IMR-90 (cell line): Measurements from ENCODE around the gene FRG1. TPM values are rescaled to one million over a fixed set of nuclear protein-coding genes. Genes with fewer than 3 reads are reported as not detected.
"Not testable (repeated sequence)": the region's sequence is repeated elsewhere in the genome, so short reads cannot be mapped to it uniquely, and the experiment has no call there.

Experiments used
- ATAC-seq: fragments of 200-7000 bp; cut with Tn5 transposase; 2 replicates; pipeline ENCODE4 v1.9.1; 2020; ENCODE audit warnings: low read depth, mild to moderate bottlenecking, moderate library complexity
- BruUV-seq: library from RNA; stranded (reverse); fragments of 400-500 nt; replicated peaks from 2 replicates; lab custom pipeline; 2021; lab: Mats Ljungman, UMichigan
- CTCF ChIA-PET: fragments of 300-600 bp; formaldehyde crosslinking; extraction: SDS; loops from one replicate; lab custom pipeline; 2021; ENCODE audit warnings: antibody characterized with exemption; lab: Yijun Ruan, JAX
- POLR2A ChIA-PET: fragments of 300-600 bp; sonication (Branson Sonifier 250); formaldehyde crosslinking; loops from one replicate; lab custom pipeline; 2022; ENCODE audit warnings: antibody characterized with exemption; ENCODE audit not compliant: unreplicated experiment; lab: Charles Lee
- DNase-seq: peaks from one replicate; pipeline ENCODE4 v3.0.0; 2013
- H2AFZ ChIP-seq: replicated peaks from 2 replicates; pipeline ENCODE3; 2013; ENCODE audit warnings: low read length, mild to moderate bottlenecking; ENCODE audit not compliant: poor library complexity
- H2AK5ac ChIP-seq: 2 replicates; pipeline ENCODE4 v1.6.1; 2013; ENCODE audit warnings: low read depth, low read length, inconsistent platforms
- H2AK9ac ChIP-seq: replicated peaks from 2 replicates; pipeline ENCODE3; 2013; ENCODE audit warnings: mild to moderate bottlenecking, low read depth, low read length, moderate library complexity; ENCODE audit not compliant: poor library complexity
- H2BK120ac ChIP-seq: 2 replicates; pipeline ENCODE4 v1.6.1; 2013; ENCODE audit warnings: low read depth, low read length, inconsistent platforms
- H2BK15ac ChIP-seq: 3 replicates; pipeline ENCODE4 v1.6.1; 2013; ENCODE audit warnings: low read depth, low read length, inconsistent platforms
- H2BK20ac ChIP-seq: 2 replicates; pipeline ENCODE4 v1.6.1; 2013; ENCODE audit warnings: low read depth, mild to moderate bottlenecking, inconsistent platforms, low read length, moderate library complexity
- H2BK5ac ChIP-seq: 2 replicates; pipeline ENCODE4 v1.6.1; 2013; ENCODE audit warnings: mild to moderate bottlenecking, low read depth, low read length, inconsistent platforms; ENCODE audit not compliant: poor library complexity, severe bottlenecking
- H3K14ac ChIP-seq: replicated peaks from 2 replicates; pipeline ENCODE4 v1.6.1; 2013; ENCODE audit warnings: low read depth, low read length, inconsistent platforms
- H3K18ac ChIP-seq: 2 replicates; pipeline ENCODE4 v1.6.1; 2013; ENCODE audit warnings: low read depth, low read length, control low read depth
- H3K23ac ChIP-seq: 2 replicates; pipeline ENCODE4 v1.6.1; 2013; ENCODE audit warnings: low read depth, low read length, inconsistent platforms
- H3K27ac ChIP-seq: 2 replicates; pipeline ENCODE4 v1.5.1; 2013; ENCODE audit warnings: mild to moderate bottlenecking, control low read depth, low read length; ENCODE audit not compliant: insufficient read depth
- H3K27me3 ChIP-seq: 2 replicates; pipeline ENCODE4 v1.6.1; 2013; ENCODE audit warnings: low read length; ENCODE audit not compliant: control insufficient read depth, insufficient read depth
- H3K36me3 ChIP-seq: 2 replicates; pipeline ENCODE4 v1.6.1; 2013; ENCODE audit warnings: low read length, mixed read lengths; ENCODE audit not compliant: control insufficient read depth, insufficient read depth
- H3K4ac ChIP-seq: 2 replicates; pipeline ENCODE4 v1.6.1; 2013; ENCODE audit warnings: low read depth, low read length, inconsistent platforms
- H3K4me1 ChIP-seq: 2 replicates; pipeline ENCODE4 v1.6.1; 2013; ENCODE audit warnings: low read length, mixed read lengths; ENCODE audit not compliant: control insufficient read depth, insufficient read depth
- H3K4me2 ChIP-seq: 2 replicates; pipeline ENCODE4 v1.6.1; 2013; ENCODE audit warnings: low read depth, mild to moderate bottlenecking, control low read depth, low read length, moderate library complexity
- H3K4me3 ChIP-seq: 2 replicates; pipeline ENCODE4 v1.5.1; 2013; ENCODE audit warnings: low read depth, mild to moderate bottlenecking, control low read depth, low read length, moderate library complexity; ENCODE audit not compliant: insufficient read depth
- H3K56ac ChIP-seq: 2 replicates; pipeline ENCODE4 v1.6.1; 2013; ENCODE audit warnings: low read length, inconsistent platforms; ENCODE audit not compliant: insufficient read depth; ENCODE audit errors: extremely low read depth
- H3K79me1 ChIP-seq, 2 experiments: 2 replicates each; pipeline ENCODE4 v1.6.1; 2013; ENCODE audit warnings: low read length in 2 of 2, inconsistent platforms in 1 of 2, low read depth in 1 of 2
- H3K9ac ChIP-seq: 2 replicates; pipeline ENCODE4 v1.6.1; 2013; ENCODE audit warnings: low read depth, low read length, control low read depth
- H3K9me1 ChIP-seq: 2 replicates; pipeline ENCODE4 v1.6.1; 2013; ENCODE audit warnings: low read length, inconsistent platforms; ENCODE audit not compliant: insufficient read depth
- H3K9me3 ChIP-seq: 2 replicates; pipeline ENCODE4 v1.6.1; 2013; ENCODE audit warnings: low read length; ENCODE audit not compliant: control insufficient read depth, insufficient read depth
- H4K20me1 ChIP-seq: 2 replicates; pipeline ENCODE4 v1.6.1; 2013; ENCODE audit warnings: low read length, inconsistent platforms; ENCODE audit not compliant: insufficient read depth
- H4K5ac ChIP-seq: 2 replicates; pipeline ENCODE4 v1.6.1; 2013; ENCODE audit warnings: mild to moderate bottlenecking, low read depth, low read length, control low read depth
- H4K8ac ChIP-seq, 2 experiments: 2 replicates each; pipeline ENCODE4 v1.6.1; 2013; ENCODE audit warnings: low read depth in 2 of 2, low read length in 2 of 2, control low read depth in 1 of 2, inconsistent platforms in 1 of 2
- H4K91ac ChIP-seq: 2 replicates; pipeline ENCODE4 v1.6.1; 2013; ENCODE audit warnings: low read depth, low read length, inconsistent platforms; ENCODE audit not compliant: insufficient read depth
- BHLHE40 ChIP-seq: fragments of 150-350 bp; IDR thresholded peaks from 2 replicates; pipeline ENCODE4 v1.6.1; 2016; ENCODE audit warnings: mild to moderate bottlenecking, low read depth, low read length
- CTCF ChIP-seq: conservative IDR thresholded peaks from 2 replicates; pipeline ENCODE4 v1.5.1; 2012; ENCODE audit warnings: mild to moderate bottlenecking, low read depth, low read length, improper control_type of control experiment
- MAFK ChIP-seq: IDR thresholded peaks from 2 replicates; pipeline ENCODE4 v1.6.1; 2012; ENCODE audit warnings: low read depth, low read length, improper control_type of control experiment
- MAZ ChIP-seq: IDR thresholded peaks from 2 replicates; pipeline ENCODE4 v1.6.1; 2012; ENCODE audit warnings: low read depth, mild to moderate bottlenecking, low read length, improper control_type of control experiment, moderate library complexity, borderline replicate concordance
- RAD21 ChIP-seq: IDR thresholded peaks from 2 replicates; pipeline ENCODE4 v1.6.1; 2012; ENCODE audit warnings: low read length, improper control_type of control experiment
- RCOR1 ChIP-seq: IDR thresholded peaks from 2 replicates; pipeline ENCODE4 v1.6.1; 2012; ENCODE audit warnings: mild to moderate bottlenecking, low read length, improper control_type of control experiment; ENCODE audit not compliant: insufficient replicate concordance
- WGBS, 2 experiments: methylation state at CpG; one replicate each; pipeline versions ENCODE4 v1.1.5 to v1.1.7; 2013; ENCODE audit warnings: missing lambda C conversion rate in 2 of 2; ENCODE audit not compliant: insufficient read length in 1 of 2; ENCODE audit errors: extremely low coverage in 2 of 2; 5-methylcytosine and 5-hydroxymethylcytosine counted together
- dilution Hi-C: fragments of 300-500 bp; cut with HindIII; formaldehyde crosslinking; loops from one replicate; pipeline ENCODE4 v1.14.3; 2018; ENCODE audit warnings: low sequenced_read_pairs; ENCODE audit not compliant: unreplicated experiment
- in situ Hi-C: fragments of 300-500 bp; cut with MboI; formaldehyde crosslinking; loops from 3 replicates; pipeline ENCODE4 v1.14.3; 2019; ENCODE audit warnings: low sequenced_read_pairs, inconsistent platforms, mixed read lengths
- intact Hi-C: fragments of 100-400 bp; cut with micrococcal nuclease; formaldehyde crosslinking; loops from 2 replicates; pipeline ENCODE4 v1.10.0; 2022
- polyA plus RNA-seq, 3 experiments: library from polyadenylated mRNA; depleted of rRNA; stranded (reverse); fragments of >200 nt; gene quantifications; 2 replicates each; pipeline ENCODE4 v1.2.3, GENCODE V29; 2012; ENCODE audit warnings: low replicate concordance in 1 of 3
- total RNA-seq: library from RNA; depleted of rRNA; stranded (reverse); fragments of >200 nt; gene quantifications from 2 replicates; pipeline ENCODE4 v1.2.3, GENCODE V29; 2012

The FRG1 gene
- total and polyA plus RNA-seq, 2 of the 4 experiments (the other 2 are of a cell fraction) = 13.4 to 16.2 TPM

- ChIA-PET POLR2A (no interaction called here), CTCF (no interaction called here)
- dilution Hi-C loops = no loop called here
- no peak overlapping the region for H3K14ac ChIP-seq
- no peak for TF ChIP-seq RAD21
- no peak for TF ChIP-seq BHLHE40
- TF ChIP-seq RCOR1 = no peak
- no peak for TF ChIP-seq CTCF
- no peak for TF ChIP-seq MAZ
- TF ChIP-seq MAFK = no peak
- H4K5ac ChIP-seq = no peak overlapping the region
- in situ Hi-C loops = no loop called here
- no peak overlapping the region for H2BK20ac ChIP-seq
- no peak overlapping the region for H3K9ac ChIP-seq
- H2BK120ac ChIP-seq = no peak overlapping the region
- H3K4me3 ChIP-seq = no peak overlapping the region
- no peaks in the 10 kb centered on the region for H3K9me1 ChIP-seq
- H4K8ac ChIP-seq = no peak overlapping the region
- 41% methylated on average over 3 of the region's 8 CpGs; no CpG with 5 or more reads in 1 of the 2 experiments for WGBS, 2 experiments
- H3K4me2 ChIP-seq = no peak overlapping the region
- ATAC-seq = no peak
- H2AK9ac ChIP-seq = no peak overlapping the region
- no peak overlapping the region for H3K23ac ChIP-seq
- H3K4me1 ChIP-seq = no peaks in the 10 kb centered on the region
- H2BK5ac ChIP-seq = no peak overlapping the region
- DNase-seq = no peak
- H3K27ac ChIP-seq = no peak overlapping the region
- no peaks in the 10 kb centered on the region for H3K27me3 ChIP-seq
- no peak overlapping the region for H3K4ac ChIP-seq
- intact Hi-C loops = no loop called here
- H3K36me3 ChIP-seq = no peaks in the 10 kb centered on the region
- H4K20me1 ChIP-seq = no peaks in the 10 kb centered on the region
- H2AK5ac ChIP-seq = no peak overlapping the region
- no peak overlapping the region for H2BK15ac ChIP-seq
- BruUV-seq = no TSS peak
- no peak overlapping the region for H2AFZ ChIP-seq
- no peak overlapping the region for H4K91ac ChIP-seq
- no peak overlapping the region for H3K18ac ChIP-seq
- no peak overlapping the region for H3K56ac ChIP-seq
- no peaks in the 10 kb centered on the region for H3K79me1 ChIP-seq
- H3K9me3 ChIP-seq = no peaks in the 10 kb centered on the region
Measured at GRCh38 chr4:189981970-189982369, 41.3 kb downstream of the FRG1 start.

DNA sequence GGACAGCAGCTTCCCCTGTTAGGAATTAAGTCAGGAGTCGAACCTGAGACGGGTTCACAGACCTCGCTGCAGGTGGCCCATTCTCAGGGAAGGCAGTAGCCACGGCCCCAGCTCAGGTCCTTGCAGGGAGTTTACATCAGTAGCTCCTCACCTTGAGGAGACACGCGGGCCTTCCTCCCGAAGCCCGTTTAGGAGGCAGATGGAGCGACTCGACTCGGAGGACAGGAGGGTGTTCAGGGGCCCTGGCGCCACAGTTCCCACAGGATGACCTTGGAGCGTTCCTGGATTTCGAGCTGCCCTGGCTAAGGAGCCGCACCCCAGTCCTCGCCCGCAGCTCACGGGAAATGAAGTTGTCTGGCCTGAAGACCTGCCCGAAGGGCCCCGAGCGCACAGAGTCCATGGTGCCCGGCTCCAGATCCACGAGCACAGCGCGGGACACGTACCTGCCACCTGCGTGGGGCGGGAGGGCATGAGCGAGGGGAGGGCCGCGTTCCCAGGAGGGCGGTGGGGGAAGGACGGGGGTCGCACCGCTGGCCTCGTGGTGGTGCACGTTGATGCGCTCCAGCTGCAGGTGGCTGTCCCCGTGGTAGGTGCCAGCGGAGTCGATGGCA, 43.3 kb downstream of the FRG1 start:
- DNase-seq, intact Hi-C loops, H2BK15ac ChIP-seq: not testable (repeated sequence)

More for the DNA sequence above, 43.3 kb downstream of the FRG1 start:
- H3K27me3 ChIP-seq, H3K36me3 ChIP-seq, H3K9me3 ChIP-seq, H3K4me1 ChIP-seq, H3K27ac ChIP-seq, H3K14ac ChIP-seq, H3K9me1 ChIP-seq, H2AK5ac ChIP-seq, H2AK9ac ChIP-seq, H4K91ac ChIP-seq, ATAC-seq, H4K5ac ChIP-seq, dilution Hi-C loops, H3K18ac ChIP-seq, H2AFZ ChIP-seq, H3K4ac ChIP-seq, H4K20me1 ChIP-seq, H3K56ac ChIP-seq, H2BK20ac ChIP-seq, in situ Hi-C loops, H3K9ac ChIP-seq, H3K4me2 ChIP-seq, H3K4me3 ChIP-seq, H3K23ac ChIP-seq, H2BK5ac ChIP-seq, H3K79me1 ChIP-seq, BruUV-seq, CTCF ChIA-PET, H2BK120ac ChIP-seq, POLR2A ChIA-PET, H4K8ac ChIP-seq: not testable (repeated sequence)
- 59% methylated on average over 4 of the region's 41 CpGs; no CpG with 5 or more reads in 1 of the 2 experiments for WGBS, 2 experiments
